Measurements from ENCODE around the gene MSMO1. TPM values are rescaled to one million over a fixed set of nuclear protein-coding genes. Genes with fewer than 3 reads are reported as not detected.
A peak's percentile ranks its signal among the peaks of the same experiment; 100 is the strongest.

Gene MSMO1
- polyA plus RNA-seq, 1 donor from 2014 or later = 242 TPM

DNA sequence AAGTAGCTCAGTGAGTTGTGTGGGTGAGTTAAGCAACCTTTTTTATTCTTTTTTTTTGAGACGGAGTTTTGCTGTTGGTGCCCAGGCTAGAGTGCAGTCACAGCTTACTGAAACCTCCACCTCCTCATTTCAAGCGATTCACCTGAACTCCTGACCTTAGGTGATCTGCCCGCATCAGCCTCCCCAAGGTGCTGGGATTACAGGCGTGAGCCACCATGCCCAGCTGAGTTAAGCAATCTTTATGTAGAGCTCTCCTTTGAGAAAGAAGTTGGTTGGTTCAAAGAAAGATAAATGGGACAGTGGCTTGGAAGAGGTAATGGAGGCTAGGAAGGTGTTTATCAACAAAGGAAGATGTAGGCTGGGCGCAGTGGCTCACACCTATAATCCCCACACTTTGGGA lies 3.2 kb downstream of the MSMO1 start:
- Histone ChIP-seq H3K9ac (ENCODE audit: low read length) (peak overlapping the region; percentile 0), H3K4me2 (ENCODE audit: low read length) (peak overlapping the region; percentile 79), H3K27me3 (ENCODE audit: insufficient read depth, low read depth, low read length) (no peaks in the 10 kb centered on the region), H2AFZ (ENCODE audit: low read depth, low read length) (no peak overlapping the region), H3F3A (ENCODE audit: insufficient read depth, low read length, poor library complexity, severe bottlenecking) (peaks cover 14% of the 10 kb centered on the region), H3K4me3 (ENCODE audit: low read length) (peak overlapping the region; percentile 75), H3K36me3 (ENCODE audit: insufficient read depth, low read length) (no peaks in the 10 kb centered on the region), H3K9me2 (ENCODE audit: insufficient read depth, low read length) (no peaks in the 10 kb centered on the region), H3K9me3 (ENCODE audit: low read length) (no peaks in the 10 kb centered on the region), H3K79me2 (replicated peaks; ENCODE audit: insufficient read depth, low read length) (peaks cover 80% of the 10 kb centered on the region), H4K20me1 (ENCODE audit: insufficient read depth) (peaks cover 15% of the 10 kb centered on the region), H3K27ac (ENCODE audit: low read length) (peak overlapping the region; percentile 96)
- TF ChIP-seq RAD21 (conservative IDR thresholded peaks at IDR 0.05) (no peak), SMC3 (conservative IDR thresholded peaks at IDR 0.05; ENCODE audit: poor library complexity) (no peak), EZH2 (IDR thresholded peaks at IDR 0.05; ENCODE audit: borderline replicate concordance, insufficient read depth, low read length, poor library complexity, severe bottlenecking) (no peak), MXI1 (conservative IDR thresholded peaks at IDR 0.05; ENCODE audit: poor library complexity, severe bottlenecking) (no peak), EP300 (conservative IDR thresholded peaks at IDR 0.05; ENCODE audit: poor library complexity, severe bottlenecking) (no peak), POLR2AphosphoS5 (IDR thresholded peaks at IDR 0.05) (no peak), TAF1 (IDR thresholded peaks at IDR 0.05; ENCODE audit: low read depth) (no peak)
- TF ChIP-seq, protein P1, sequence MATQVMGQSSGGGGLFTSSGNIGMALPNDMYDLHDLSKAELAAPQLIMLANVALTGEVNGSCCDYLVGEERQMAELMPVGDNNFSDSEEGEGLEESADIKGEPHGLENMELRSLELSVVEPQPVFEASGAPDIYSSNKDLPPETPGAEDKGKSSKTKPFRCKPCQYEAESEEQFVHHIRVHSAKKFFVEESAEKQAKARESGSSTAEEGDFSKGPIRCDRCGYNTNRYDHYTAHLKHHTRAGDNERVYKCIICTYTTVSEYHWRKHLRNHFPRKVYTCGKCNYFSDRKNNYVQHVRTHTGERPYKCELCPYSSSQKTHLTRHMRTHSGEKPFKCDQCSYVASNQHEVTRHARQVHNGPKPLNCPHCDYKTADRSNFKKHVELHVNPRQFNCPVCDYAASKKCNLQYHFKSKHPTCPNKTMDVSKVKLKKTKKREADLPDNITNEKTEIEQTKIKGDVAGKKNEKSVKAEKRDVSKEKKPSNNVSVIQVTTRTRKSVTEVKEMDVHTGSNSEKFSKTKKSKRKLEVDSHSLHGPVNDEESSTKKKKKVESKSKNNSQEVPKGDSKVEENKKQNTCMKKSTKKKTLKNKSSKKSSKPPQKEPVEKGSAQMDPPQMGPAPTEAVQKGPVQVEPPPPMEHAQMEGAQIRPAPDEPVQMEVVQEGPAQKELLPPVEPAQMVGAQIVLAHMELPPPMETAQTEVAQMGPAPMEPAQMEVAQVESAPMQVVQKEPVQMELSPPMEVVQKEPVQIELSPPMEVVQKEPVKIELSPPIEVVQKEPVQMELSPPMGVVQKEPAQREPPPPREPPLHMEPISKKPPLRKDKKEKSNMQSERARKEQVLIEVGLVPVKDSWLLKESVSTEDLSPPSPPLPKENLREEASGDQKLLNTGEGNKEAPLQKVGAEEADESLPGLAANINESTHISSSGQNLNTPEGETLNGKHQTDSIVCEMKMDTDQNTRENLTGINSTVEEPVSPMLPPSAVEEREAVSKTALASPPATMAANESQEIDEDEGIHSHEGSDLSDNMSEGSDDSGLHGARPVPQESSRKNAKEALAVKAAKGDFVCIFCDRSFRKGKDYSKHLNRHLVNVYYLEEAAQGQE (IDR thresholded peaks at IDR 0.05; ENCODE audit: borderline replicate concordance) = no peak

DNA sequence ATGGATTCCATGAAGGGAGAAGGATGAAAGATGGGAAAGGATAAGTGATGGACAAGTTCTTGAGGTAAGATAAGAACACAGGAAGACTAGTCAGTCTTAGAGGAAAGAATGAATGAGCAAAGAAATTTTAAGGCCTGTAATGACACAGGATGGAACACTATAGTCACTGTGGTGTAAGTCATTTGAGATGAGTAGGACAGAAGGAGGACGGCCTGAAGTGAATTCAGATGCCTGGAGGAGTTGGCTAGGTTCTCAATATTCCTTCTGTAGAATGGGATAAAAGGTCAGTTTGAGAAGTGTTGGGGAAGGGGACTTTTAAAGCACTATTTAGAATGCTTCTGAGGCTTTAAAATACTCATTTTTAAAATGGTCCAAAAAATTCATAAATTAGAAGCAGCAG lies 3.9 kb downstream of the MSMO1 start:
- peaks cover 15% of the 10 kb centered on the region for H4K20me1 ChIP-seq (ENCODE audit: insufficient read depth)
- H3K27ac ChIP-seq (ENCODE audit: low read length) = peak overlapping the region; percentile 96
- peak overlapping the region; percentile 50 for H3K9ac ChIP-seq (ENCODE audit: low read length)

More for the DNA sequence above, 3.9 kb downstream of the MSMO1 start:
- peak overlapping the region; percentile 79 for H3K4me2 ChIP-seq (ENCODE audit: low read length)
- no peaks in the 10 kb centered on the region for H3K9me2 ChIP-seq (ENCODE audit: insufficient read depth, low read length)
- peak overlapping the region; percentile 75 for H3K4me3 ChIP-seq (ENCODE audit: low read length)
- H3K36me3 ChIP-seq (ENCODE audit: insufficient read depth, low read length) = no peaks in the 10 kb centered on the region
- TF ChIP-seq TAF1 (IDR thresholded peaks at IDR 0.05; ENCODE audit: low read depth) (no peak), EP300 (conservative IDR thresholded peaks at IDR 0.05; ENCODE audit: poor library complexity, severe bottlenecking) (no peak), SMC3 (conservative IDR thresholded peaks at IDR 0.05; ENCODE audit: poor library complexity) (no peak), RAD21 (conservative IDR thresholded peaks at IDR 0.05) (no peak), EZH2 (IDR thresholded peaks at IDR 0.05; ENCODE audit: borderline replicate concordance, insufficient read depth, low read length, poor library complexity, severe bottlenecking) (no peak), POLR2AphosphoS5 (IDR thresholded peaks at IDR 0.05) (no peak), MXI1 (conservative IDR thresholded peaks at IDR 0.05; ENCODE audit: poor library complexity, severe bottlenecking) (no peak)
- TF ChIP-seq, protein P2, sequence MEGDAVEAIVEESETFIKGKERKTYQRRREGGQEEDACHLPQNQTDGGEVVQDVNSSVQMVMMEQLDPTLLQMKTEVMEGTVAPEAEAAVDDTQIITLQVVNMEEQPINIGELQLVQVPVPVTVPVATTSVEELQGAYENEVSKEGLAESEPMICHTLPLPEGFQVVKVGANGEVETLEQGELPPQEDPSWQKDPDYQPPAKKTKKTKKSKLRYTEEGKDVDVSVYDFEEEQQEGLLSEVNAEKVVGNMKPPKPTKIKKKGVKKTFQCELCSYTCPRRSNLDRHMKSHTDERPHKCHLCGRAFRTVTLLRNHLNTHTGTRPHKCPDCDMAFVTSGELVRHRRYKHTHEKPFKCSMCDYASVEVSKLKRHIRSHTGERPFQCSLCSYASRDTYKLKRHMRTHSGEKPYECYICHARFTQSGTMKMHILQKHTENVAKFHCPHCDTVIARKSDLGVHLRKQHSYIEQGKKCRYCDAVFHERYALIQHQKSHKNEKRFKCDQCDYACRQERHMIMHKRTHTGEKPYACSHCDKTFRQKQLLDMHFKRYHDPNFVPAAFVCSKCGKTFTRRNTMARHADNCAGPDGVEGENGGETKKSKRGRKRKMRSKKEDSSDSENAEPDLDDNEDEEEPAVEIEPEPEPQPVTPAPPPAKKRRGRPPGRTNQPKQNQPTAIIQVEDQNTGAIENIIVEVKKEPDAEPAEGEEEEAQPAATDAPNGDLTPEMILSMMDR (IDR thresholded peaks at IDR 0.05; ENCODE audit: poor library complexity, severe bottlenecking) = no peak
- TF ChIP-seq, protein P1 (IDR thresholded peaks at IDR 0.05; ENCODE audit: borderline replicate concordance) = no peak
- H3F3A ChIP-seq (ENCODE audit: insufficient read depth, low read length, poor library complexity, severe bottlenecking) = peaks cover 14% of the 10 kb centered on the region
- H3K79me2 ChIP-seq (replicated peaks; ENCODE audit: insufficient read depth, low read length) = peaks cover 87% of the 10 kb centered on the region
- no peak overlapping the region for H2AFZ ChIP-seq (ENCODE audit: low read depth, low read length)
- no peaks in the 10 kb centered on the region for H3K27me3 ChIP-seq (ENCODE audit: insufficient read depth, low read depth, low read length)
- no peaks in the 10 kb centered on the region for H3K9me3 ChIP-seq (ENCODE audit: low read length)

All from neural cell (in vitro differentiated cells).